A549 (cell line): Measurements from ENCODE around the gene KTN1. TPM values are rescaled to one million over a fixed set of nuclear protein-coding genes. Genes with fewer than 3 reads are reported as not detected.

ENCODE experiments used
- ATAC-seq, 2 experiments: fragments of 200-7000 bp in 1 of 2; fragments of >200 bp in 1 of 2; cut with Nextera tagmentation in 1 of 2; cut with Tn5 transposase in 1 of 2; 3 replicates each; pipeline versions ENCODE4 v1.8.0 to v1.9.1; 2018 to 2020; ENCODE audit warnings: mild to moderate bottlenecking in 1 of 2, moderate library complexity in 1 of 2
- CTCF ChIA-PET: fragments of 300-600 bp; sonication (Branson Sonifier 250); formaldehyde crosslinking; extraction: SDS; loops from one replicate; lab custom pipeline; 2021; ENCODE audit warnings: antibody characterized with exemption, inconsistent platforms; lab: Yijun Ruan, JAX
- POLR2A ChIA-PET: fragments of 350-600 bp; formaldehyde crosslinking; extraction: SDS; loops from one replicate; lab custom pipeline; 2021; ENCODE audit warnings: antibody characterized with exemption, inconsistent platforms; lab: Yijun Ruan, JAX
- DNase-seq, 2 experiments: peaks; one replicate each; pipeline versions ENCODE4 v3.0.0 to v3.0.0-alpha.2; 2011 to 2016; ENCODE audit warnings: low read depth in 1 of 2, low spot score in 1 of 2
- FAIRE-seq: peaks from 2 replicates; lab custom pipeline; 2011; peaks lifted over from hg19 to GRCh38; lab: Jason Lieb, UNC
- H3K27ac ChIP-seq, 2 experiments: fragments of >200 bp; sonication (Bioruptor Twin); formaldehyde crosslinking; 3 replicates each; pipeline ENCODE4 v1.5.1; 2016 to 2017
- H3K4me1 ChIP-seq: fragments of >200 bp; sonication (Bioruptor Twin); formaldehyde crosslinking; 3 replicates; pipeline ENCODE4 v1.6.1; 2016
- H3K4me2 ChIP-seq: fragments of >200 bp; sonication (Bioruptor Twin); formaldehyde crosslinking; 3 replicates; pipeline ENCODE4 v1.6.1; 2016
- H3K4me3 ChIP-seq: fragments of >200 bp; sonication (Bioruptor Twin); formaldehyde crosslinking; 3 replicates; pipeline ENCODE4 v1.5.1; 2016
- H3K9me3 ChIP-seq: fragments of >200 bp; sonication (Bioruptor Twin); formaldehyde crosslinking; 3 replicates; pipeline ENCODE4 v1.6.1; 2016
- BCL3 ChIP-seq: fragments of >200 bp; sonication (Bioruptor Twin); formaldehyde crosslinking; IDR thresholded peaks from 3 replicates; pipeline ENCODE4 v1.6.1; 2016
- CHD2 ChIP-seq: fragments of 150-350 bp; IDR thresholded peaks from 2 replicates; pipeline ENCODE4 v1.6.1; 2014; ENCODE audit warnings: low read length; ENCODE audit not compliant: partially characterized antibody
- E2F6 ChIP-seq: IDR thresholded peaks from 2 replicates; pipeline ENCODE4 v1.6.1; 2012; ENCODE audit warnings: low read depth, borderline replicate concordance
- FOSL2 ChIP-seq, 2 experiments: fragments of 450-650 bp in 1 of 2; fragments of >200 bp in 1 of 2; sonication (Bioruptor Twin) in 1 of 2; formaldehyde crosslinking; IDR thresholded peaks; 2 replicates each; pipeline versions ENCODE4 v1.5.0 to v1.6.1; 2016 to 2020; ENCODE audit warnings: mild to moderate bottlenecking in 1 of 2, moderate library complexity in 1 of 2
- HDAC2 ChIP-seq: fragments of 200-600 bp; sonication (generic); IDR thresholded peaks from 2 replicates; pipeline ENCODE4 v1.6.1; 2016
- HES2 ChIP-seq: fragments of >200 bp; sonication (Bioruptor Twin); formaldehyde crosslinking; IDR thresholded peaks from 2 replicates; pipeline ENCODE4 v1.6.1; 2016
- HOXB13 ChIP-seq: fragments of 250-450 bp; sonication (Bioruptor Pico); IDR thresholded peaks from 2 replicates; pipeline ENCODE4 v1.5.0; 2020; ENCODE audit warnings: low read depth, mild to moderate bottlenecking, moderate library complexity
- NFE2L2 ChIP-seq: fragments of 150-350 bp; conservative IDR thresholded peaks from 2 replicates; pipeline ENCODE4 v1.6.1; 2014; ENCODE audit warnings: low read length
- NR3C1 ChIP-seq: fragments of >200 bp; sonication (Bioruptor Twin); formaldehyde crosslinking; IDR thresholded peaks from 3 replicates; pipeline ENCODE4 v1.6.1; 2017
- RARB ChIP-seq: fragments of 250-450 bp; sonication (Bioruptor Pico); IDR thresholded peaks from 2 replicates; pipeline ENCODE4 v1.8.0; 2021; ENCODE audit warnings: mild to moderate bottlenecking, moderate library complexity
- ZC3H11A ChIP-seq: fragments of 450-650 bp; IDR thresholded peaks from 2 replicates; pipeline ENCODE4 v1.6.1; 2014; ENCODE audit warnings: antibody characterized with exemption, mild to moderate bottlenecking
- WGBS: methylation state at CpG from one replicate; pipeline ENCODE4 v1.1.6; 2017; ENCODE audit errors: missing lambda C conversion rate; 5-methylcytosine and 5-hydroxymethylcytosine counted together
- polyA plus RNA-seq, 4 experiments: library from polyadenylated mRNA; depleted of rRNA in 3 of 4; stranded (reverse); fragments of >200 nt; fragmentation: RNase III in 1 of 4; extraction: RNeasy Plus Mini Kit Qiagen cat#74134 plus additional on column Dnase treatment in 1 of 4; gene quantifications; 2 replicates in 3 of 4; 3 replicates in 1 of 4; pipeline ENCODE4 v1.2.3, GENCODE V29; 2011 to 2017

The KTN1 gene
- polyA plus RNA-seq, 2 of the 4 experiments (the other 2 are of a cell fraction): 153 to 233 TPM

- Histone ChIP-seq H3K4me1 (peaks cover 33% of the 10 kb centered on the region), H3K27ac (no peak overlapping the region), H3K4me3 (no peak overlapping the region), H3K9me3 (peaks cover 14% of the 10 kb centered on the region; the same call in 2 of the 3 replicates), H3K4me2 (no peak overlapping the region)
- TF ChIP-seq CHD2: no peak
- POLR2A ChIA-PET: no interaction called here
- CTCF ChIA-PET: interaction anchor here (1.8 to 6.8 kb wide), 4 partner anchors 258 to 770 kb away, joined by 4 to 41 read pairs (median 11); no protein-coding TSS in a partner anchor
- WGBS: 85% methylated on average over 1 of the region's 1 CpG
- DNase-seq: no peak
- no peak for FAIRE-seq
- ATAC-seq: no peak
These were observed 124.6 kb downstream of the KTN1 start for GRCh38 chr14:55704654-55705053.

GRCh38 chr14:55705651-55706364 lies 125.8 kb downstream of the KTN1 start:
- FAIRE-seq (no peak), DNase-seq (peak in 1 of 2 experiments; percentile 28), ATAC-seq (no peak)
- POLR2A ChIA-PET: no interaction called here
- Histone ChIP-seq H3K4me2 (peak overlapping the region; percentile 32; the same call in 2 of the 3 replicates), H3K9me3 (peaks cover 6% of the 10 kb centered on the region; the same call in 2 of the 3 replicates), H3K4me1 (peaks cover 31% of the 10 kb centered on the region), H3K4me3 (no peak overlapping the region), H3K27ac (peak overlapping the region in 1 of 2 experiments; percentile 46; a peak in 4 of 6 replicates)
- no peak for TF ChIP-seq ZC3H11A
- 53% methylated on average over 5 of the region's 5 CpGs for WGBS
- CTCF ChIA-PET: interaction anchor here (0.6 to 6.8 kb wide), 16 partner anchors 12 to 785 kb away, joined by 3 to 41 read pairs (median 4); partner anchors contain the start of gene PELI2

GRCh38 chr14:55706365-55706684 lies 126.3 kb downstream of the KTN1 start:
- Histone ChIP-seq H3K4me1 (peaks cover 27% of the 10 kb centered on the region), H3K9me3 (peaks cover 1% of the 10 kb centered on the region; the same call in 1 of the 3 replicates), H3K4me2 (peak overlapping the region; percentile 32; the same call in 1 of the 3 replicates), H3K27ac (peak overlapping the region in 1 of 2 experiments; percentile 46; a peak in 4 of 6 replicates), H3K4me3 (no peak overlapping the region)
- FAIRE-seq (no peak), DNase-seq (no peak), ATAC-seq (no peak)
- no peak for TF ChIP-seq HOXB13 (CRISPR knock-in tag)
- TF ChIP-seq E2F6: no peak
- TF ChIP-seq BCL3: no peak
- WGBS: 91% methylated on average over 1 of the region's 1 CpG
- ChIA-PET CTCF (interaction anchor here (0.6 to 6.8 kb wide), 14 partner anchors 13 to 784 kb away, joined by 3 to 41 read pairs (median 3); partner anchors contain the start of gene PELI2), POLR2A (no interaction called here)

- CTCF ChIA-PET: interaction anchor here (0.6 to 6.8 kb wide), 15 partner anchors 13 to 784 kb away, joined by 3 to 41 read pairs (median 3); no protein-coding TSS in a partner anchor
- H3K9me3 ChIP-seq: no peaks in the 10 kb centered on the region
- TF ChIP-seq HES2 (no peak), ZC3H11A (no peak), RARB (CRISPR knock-in tag) (no peak), NFE2L2 (no peak), E2F6 (no peak), NR3C1 (no peak), FOSL2 (IDR thresholded peaks at IDR 0.05) (no peak), FOSL2 (CRISPR knock-in tag; IDR thresholded peaks at IDR 0.05) (no peak), HDAC2 (no peak)
- H3K27ac ChIP-seq: peak overlapping the region in 1 of 2 experiments; percentile 46; a peak in 3 of 6 replicates
- H3K4me3 ChIP-seq: no peak overlapping the region
- POLR2A ChIA-PET: no interaction called here
- FAIRE-seq: no peak
- DNase-seq: no peak
- 0 out of 3 replicates have a peak overlapping the region, but pooled peaks have one; percentile 9 for H3K4me2 ChIP-seq
- 47% methylated on average over 2 of the region's 2 CpGs for WGBS
- H3K4me1 ChIP-seq: peaks cover 21% of the 10 kb centered on the region
- peak; percentile 51 to 62; a peak in 4 of 6 replicates for ATAC-seq
These were observed 126.9 kb downstream of the KTN1 start for GRCh38 chr14:55706893-55707292.
